HuH-7.5 (cell line): ENCODE results near the gene RBM19.

Experiments used
- DNase-seq: peaks from one replicate; pipeline ENCODE4 v3.0.0; 2011; ENCODE audit warnings: low spot score

The RBM19 gene

GRCh38 chr12:113954547-113954946, 11.6 kb downstream of the RBM19 start:
- no peak for DNase-seq

- no peak for DNase-seq
Observed at GRCh38 chr12:113950873-113951272, 15.3 kb downstream of the RBM19 start.

- DNase-seq, result no peak
Observed at GRCh38 chr12:113949321-113950305, 16.5 kb downstream of the RBM19 start.

- no peak for DNase-seq
Observed at GRCh38 chr12:113948151-113948914, 17.8 kb downstream of the RBM19 start.

GRCh38 chr12:113946175-113946574, 19.9 kb downstream of the RBM19 start:
- no peak for DNase-seq

- no peak for DNase-seq
Observed at GRCh38 chr12:113945174-113946173, 20.7 kb downstream of the RBM19 start.

GRCh38 chr12:113942209-113942608, 23.9 kb downstream of the RBM19 start:
- no peak for DNase-seq

GRCh38 chr12:113941208-113941486, 25.0 kb downstream of the RBM19 start:
- DNase-seq, result no peak

GRCh38 chr12:113940357-113941207, 25.5 kb downstream of the RBM19 start:
- DNase-seq, result no peak

GRCh38 chr12:113939867-113940266, 26.3 kb downstream of the RBM19 start:
- DNase-seq, result no peak

- no peak for DNase-seq
Observed at GRCh38 chr12:113938471-113938870, 27.7 kb downstream of the RBM19 start.

GRCh38 chr12:113936460-113936859, 29.7 kb downstream of the RBM19 start:
- DNase-seq, result no peak

- DNase-seq, result no peak
Observed at GRCh38 chr12:113935459-113935858, 30.7 kb downstream of the RBM19 start.

GRCh38 chr12:113934946-113935345, 31.2 kb downstream of the RBM19 start:
- DNase-seq, result no peak

- no peak for DNase-seq
Observed at GRCh38 chr12:113934060-113934814, 31.9 kb downstream of the RBM19 start.

GRCh38 chr12:113933201-113933786, 32.8 kb downstream of the RBM19 start:
- no peak for DNase-seq

- no peak for DNase-seq
Observed at GRCh38 chr12:113932381-113933196, 33.5 kb downstream of the RBM19 start.

GRCh38 chr12:113931517-113931916, 34.6 kb downstream of the RBM19 start:
- no peak for DNase-seq

- no peak for DNase-seq
Observed at GRCh38 chr12:113930249-113930648, 35.9 kb downstream of the RBM19 start.
